GM10266 (cell line): ENCODE data around the gene CHI3L2.

Experiments used
- DNase-seq: peaks from one replicate; pipeline ENCODE4 v3.0.0; 2012; ENCODE audit errors: extremely low spot score
- CTCF ChIP-seq: IDR thresholded peaks from 2 replicates; pipeline ENCODE4 v1.5.1; 2012; ENCODE audit warnings: mild to moderate bottlenecking, low read depth; ENCODE audit not compliant: control insufficient read depth, insufficient read depth; ENCODE audit errors: missing control alignments

Gene CHI3L2

GRCh38 chr1:111241797-111242196 is 14.3 kb downstream of the CHI3L2 start:
- DNase-seq = no peak
- no peak for TF ChIP-seq CTCF

GRCh38 chr1:111242805-111243523 is 15.5 kb downstream of the CHI3L2 start:
- TF ChIP-seq CTCF = no peak
- no peak for DNase-seq

GRCh38 chr1:111247125-111247838 is 19.8 kb downstream of the CHI3L2 start:
- no peak for TF ChIP-seq CTCF
- no peak for DNase-seq

- DNase-seq = no peak
- no peak for TF ChIP-seq CTCF
These were observed 22.4 kb downstream of the CHI3L2 start for GRCh38 chr1:111249960-111250359.

- DNase-seq = no peak
- no peak for TF ChIP-seq CTCF
These were observed 24.1 kb downstream of the CHI3L2 start for GRCh38 chr1:111251570-111251969.

GRCh38 chr1:111252786-111253185 is 25.3 kb downstream of the CHI3L2 start:
- no peak for DNase-seq
- TF ChIP-seq CTCF = no peak

- no peak for TF ChIP-seq CTCF
- no peak for DNase-seq
These were observed 26.4 kb downstream of the CHI3L2 start for GRCh38 chr1:111253876-111254275.
